NCI-H524 treated with DMSO at 0.1 percent for 48 hours (cell line): ENCODE measurements around the gene DOCK6.
A peak's percentile ranks its signal among the peaks of the same experiment; 100 is the strongest.

ENCODE experiments used
- DNase-seq: peaks from one replicate; lab custom pipeline; 2025; lab: John Stamatoyannopoulos, UW

DOCK6 gene, protein sequence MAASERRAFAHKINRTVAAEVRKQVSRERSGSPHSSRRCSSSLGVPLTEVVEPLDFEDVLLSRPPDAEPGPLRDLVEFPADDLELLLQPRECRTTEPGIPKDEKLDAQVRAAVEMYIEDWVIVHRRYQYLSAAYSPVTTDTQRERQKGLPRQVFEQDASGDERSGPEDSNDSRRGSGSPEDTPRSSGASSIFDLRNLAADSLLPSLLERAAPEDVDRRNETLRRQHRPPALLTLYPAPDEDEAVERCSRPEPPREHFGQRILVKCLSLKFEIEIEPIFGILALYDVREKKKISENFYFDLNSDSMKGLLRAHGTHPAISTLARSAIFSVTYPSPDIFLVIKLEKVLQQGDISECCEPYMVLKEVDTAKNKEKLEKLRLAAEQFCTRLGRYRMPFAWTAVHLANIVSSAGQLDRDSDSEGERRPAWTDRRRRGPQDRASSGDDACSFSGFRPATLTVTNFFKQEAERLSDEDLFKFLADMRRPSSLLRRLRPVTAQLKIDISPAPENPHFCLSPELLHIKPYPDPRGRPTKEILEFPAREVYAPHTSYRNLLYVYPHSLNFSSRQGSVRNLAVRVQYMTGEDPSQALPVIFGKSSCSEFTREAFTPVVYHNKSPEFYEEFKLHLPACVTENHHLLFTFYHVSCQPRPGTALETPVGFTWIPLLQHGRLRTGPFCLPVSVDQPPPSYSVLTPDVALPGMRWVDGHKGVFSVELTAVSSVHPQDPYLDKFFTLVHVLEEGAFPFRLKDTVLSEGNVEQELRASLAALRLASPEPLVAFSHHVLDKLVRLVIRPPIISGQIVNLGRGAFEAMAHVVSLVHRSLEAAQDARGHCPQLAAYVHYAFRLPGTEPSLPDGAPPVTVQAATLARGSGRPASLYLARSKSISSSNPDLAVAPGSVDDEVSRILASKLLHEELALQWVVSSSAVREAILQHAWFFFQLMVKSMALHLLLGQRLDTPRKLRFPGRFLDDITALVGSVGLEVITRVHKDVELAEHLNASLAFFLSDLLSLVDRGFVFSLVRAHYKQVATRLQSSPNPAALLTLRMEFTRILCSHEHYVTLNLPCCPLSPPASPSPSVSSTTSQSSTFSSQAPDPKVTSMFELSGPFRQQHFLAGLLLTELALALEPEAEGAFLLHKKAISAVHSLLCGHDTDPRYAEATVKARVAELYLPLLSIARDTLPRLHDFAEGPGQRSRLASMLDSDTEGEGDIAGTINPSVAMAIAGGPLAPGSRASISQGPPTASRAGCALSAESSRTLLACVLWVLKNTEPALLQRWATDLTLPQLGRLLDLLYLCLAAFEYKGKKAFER (N-terminal part only)

GRCh38 chr19:11261971-11262839 is at the start of gene DOCK6:
Gene DOCK6 (minus strand): TSS chr19:11262524. CDS start chr19:11262440, 84 bp downstream.
- no peak for DNase-seq

- DNase-seq = no peak
Measured at GRCh38 chr19:11306337-11306736, 44.0 kb upstream of the DOCK6 start.

DNA sequence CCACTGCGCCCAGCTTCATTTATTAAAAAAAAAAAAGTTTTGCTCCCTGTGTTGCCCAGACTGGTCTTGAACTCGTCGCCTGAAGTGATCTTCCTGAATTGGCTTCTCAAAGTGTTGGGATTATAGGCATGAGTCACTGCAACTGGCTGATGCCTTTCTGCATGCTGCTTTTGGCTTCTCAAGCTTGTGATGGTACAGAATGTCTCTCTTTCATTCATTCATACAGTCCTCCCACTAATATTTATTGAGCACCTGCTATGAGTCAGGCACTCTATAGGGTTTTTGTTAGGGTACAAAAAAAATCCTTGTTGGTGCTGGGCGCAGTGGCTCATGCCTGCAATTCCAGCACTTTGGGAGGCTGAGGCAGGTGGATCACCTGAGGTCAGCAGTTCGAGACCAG is 42.6 kb upstream of the DOCK6 start:
- DNase-seq = no peak

- DNase-seq = no peak
Measured at GRCh38 chr19:11300811-11301120, 38.4 kb upstream of the DOCK6 start.

GRCh38 chr19:11299946-11300810 is 37.9 kb upstream of the DOCK6 start:
- no peak for DNase-seq

DNA sequence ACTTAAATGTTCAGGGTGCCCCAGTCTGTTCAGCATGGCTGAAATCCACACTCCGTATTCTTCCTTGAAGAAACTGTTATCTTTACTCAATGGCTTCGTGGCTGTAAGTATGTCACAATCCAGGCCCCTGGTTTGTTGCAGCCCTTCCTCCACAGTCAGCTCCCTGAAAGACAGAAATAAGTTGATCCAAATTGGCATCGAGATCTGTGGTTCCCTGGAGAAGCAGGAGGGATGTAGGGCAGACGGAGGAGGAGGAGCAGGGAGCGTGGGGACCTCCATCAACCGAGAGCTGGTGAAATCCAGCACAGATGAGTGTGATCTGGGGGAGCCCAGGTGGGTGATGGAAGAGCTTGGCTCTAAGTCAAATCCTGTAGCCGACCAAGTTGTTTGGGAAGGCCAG is 33.9 kb upstream of the DOCK6 start:
- DNase-seq = no peak

GRCh38 chr19:11295665-11296245 is 33.4 kb upstream of the DOCK6 start, which contains the start of gene TSPAN16:
Gene TSPAN16 (plus strand): TSS chr19:11296160. CDS start chr19:11296298, 138 bp downstream.
- DNase-seq = no peak

GRCh38 chr19:11295180-11295579 is 32.9 kb upstream of the DOCK6 start:
- no peak for DNase-seq

DNA sequence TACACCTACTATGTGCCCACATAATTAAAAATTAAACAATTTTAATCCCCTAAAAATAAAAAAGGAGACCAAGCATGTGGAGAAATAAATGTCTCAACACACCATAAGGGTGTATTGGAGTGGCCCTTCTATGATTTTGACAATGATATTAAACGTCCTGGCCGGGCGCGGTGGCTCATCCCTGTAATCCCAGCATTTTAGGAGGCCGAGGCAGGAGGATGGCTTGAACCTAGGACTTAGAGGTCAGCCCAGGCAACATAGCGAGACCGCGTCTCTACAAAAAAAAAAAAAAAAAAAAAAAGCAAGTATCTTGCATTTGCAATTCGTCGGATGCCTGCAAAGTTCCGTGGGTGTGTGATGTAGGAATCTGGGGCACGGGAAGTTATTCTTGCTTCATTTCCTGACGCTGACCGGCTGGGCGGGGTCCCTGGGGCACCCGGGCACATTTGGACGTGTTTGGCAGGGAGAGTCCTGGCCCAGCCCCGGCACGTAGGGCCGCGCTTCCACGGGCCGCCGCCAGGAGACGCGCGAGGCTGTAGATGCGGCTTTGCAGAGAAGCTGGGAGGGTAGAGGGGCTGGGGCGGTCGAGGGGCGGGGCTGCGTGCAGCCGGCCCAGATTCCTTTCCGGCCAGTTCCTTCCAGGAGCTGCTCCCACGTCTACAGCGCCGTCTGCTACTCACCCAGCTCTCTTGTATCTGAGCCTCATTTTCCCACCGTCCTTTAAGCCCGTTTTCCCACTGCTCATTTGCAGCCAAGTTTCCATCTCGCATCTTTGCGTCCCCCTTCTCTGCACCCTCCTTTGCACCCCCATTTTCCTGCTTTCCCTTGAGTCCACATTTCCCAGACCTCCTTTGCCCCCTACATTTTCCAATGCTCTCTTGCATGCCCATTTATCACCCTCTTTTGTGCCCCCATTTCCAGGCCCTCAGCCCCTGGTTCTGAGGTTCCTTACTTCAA is 31.4 kb upstream of the DOCK6 start:
- DNase-seq = peak; percentile 72

DNA sequence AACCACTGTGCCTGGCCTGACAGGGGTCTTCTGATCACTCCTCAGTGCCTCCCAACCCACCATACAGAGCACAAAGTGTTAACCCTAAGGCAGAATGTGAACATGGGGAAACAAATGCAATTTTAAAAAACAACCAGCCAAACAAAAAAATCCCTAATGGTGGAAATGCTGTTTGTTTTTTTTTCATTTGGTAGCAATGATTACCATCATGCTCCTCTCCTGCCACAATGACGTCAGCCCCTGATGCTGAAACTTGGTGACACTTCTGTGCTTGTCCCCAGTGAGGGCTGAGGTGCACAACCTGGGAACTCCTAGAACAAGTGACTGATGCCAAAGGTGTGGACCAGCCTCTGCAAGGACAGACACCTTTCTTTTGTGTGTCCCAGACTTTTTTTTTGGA is 29.7 kb upstream of the DOCK6 start:
- no peak for DNase-seq

DNA sequence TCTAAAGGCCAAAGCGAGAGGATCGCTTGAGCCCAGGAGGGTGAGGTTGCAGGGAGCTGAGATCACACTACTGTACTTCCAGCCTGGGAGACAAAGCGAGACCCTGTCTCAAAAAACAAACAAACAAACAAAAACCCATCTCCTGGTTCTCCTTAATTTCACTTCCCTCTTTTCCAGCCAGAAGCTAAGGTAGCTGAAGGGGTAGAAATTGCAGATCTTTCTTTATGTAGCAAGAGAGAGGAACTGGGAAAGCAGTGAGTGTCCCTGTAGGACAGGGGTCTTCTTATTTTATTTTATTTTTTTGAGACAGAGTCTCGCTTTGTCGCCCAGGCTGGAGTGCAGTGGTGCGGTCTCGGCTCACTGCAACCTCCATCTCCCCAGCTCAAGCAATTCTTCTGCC is 29.1 kb upstream of the DOCK6 start:
- no peak for DNase-seq

DNA sequence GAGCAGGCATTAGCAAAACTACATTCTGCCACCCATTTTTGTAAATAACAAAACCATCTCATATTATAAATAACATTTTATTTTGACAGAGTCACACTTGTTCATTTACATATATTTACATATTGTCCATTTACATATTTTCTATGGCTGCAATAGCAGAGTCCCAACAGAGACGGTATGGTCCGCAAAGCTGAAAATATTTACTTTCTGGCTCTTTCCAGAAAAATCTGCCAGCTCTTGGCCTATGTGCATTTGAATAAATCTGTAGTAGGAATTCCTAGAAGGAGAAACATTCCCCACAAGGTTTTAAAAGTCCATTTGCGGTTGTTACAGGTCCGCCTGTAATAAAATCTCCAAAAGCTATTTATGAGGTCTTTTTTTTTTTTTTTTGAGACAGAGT is 27.9 kb upstream of the DOCK6 start:
- no peak for DNase-seq

DNA sequence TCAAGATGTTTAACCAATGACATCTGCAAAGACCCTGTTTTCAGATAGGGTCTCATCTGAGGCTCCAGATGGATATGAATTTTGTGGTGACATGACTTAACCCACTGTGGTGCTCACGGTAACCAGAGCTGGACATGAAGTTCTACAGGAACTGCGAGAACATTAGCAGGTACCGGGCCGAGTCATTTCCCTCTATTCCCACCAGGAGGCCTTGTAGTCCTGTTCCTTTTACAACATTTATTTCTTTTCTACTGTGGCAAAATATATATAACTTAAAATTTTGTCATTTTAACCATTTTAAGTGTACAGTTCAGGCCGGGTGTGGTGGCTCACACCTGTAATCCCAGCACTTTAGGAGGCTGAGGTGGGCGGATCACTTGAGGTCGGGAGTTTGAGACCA is 26.0 kb upstream of the DOCK6 start:
- DNase-seq = no peak

- no peak for DNase-seq
Measured at GRCh38 chr19:11286312-11286974, 24.1 kb upstream of the DOCK6 start.

GRCh38 chr19:11284515-11284914 is 22.2 kb upstream of the DOCK6 start:
- DNase-seq = no peak

DNA sequence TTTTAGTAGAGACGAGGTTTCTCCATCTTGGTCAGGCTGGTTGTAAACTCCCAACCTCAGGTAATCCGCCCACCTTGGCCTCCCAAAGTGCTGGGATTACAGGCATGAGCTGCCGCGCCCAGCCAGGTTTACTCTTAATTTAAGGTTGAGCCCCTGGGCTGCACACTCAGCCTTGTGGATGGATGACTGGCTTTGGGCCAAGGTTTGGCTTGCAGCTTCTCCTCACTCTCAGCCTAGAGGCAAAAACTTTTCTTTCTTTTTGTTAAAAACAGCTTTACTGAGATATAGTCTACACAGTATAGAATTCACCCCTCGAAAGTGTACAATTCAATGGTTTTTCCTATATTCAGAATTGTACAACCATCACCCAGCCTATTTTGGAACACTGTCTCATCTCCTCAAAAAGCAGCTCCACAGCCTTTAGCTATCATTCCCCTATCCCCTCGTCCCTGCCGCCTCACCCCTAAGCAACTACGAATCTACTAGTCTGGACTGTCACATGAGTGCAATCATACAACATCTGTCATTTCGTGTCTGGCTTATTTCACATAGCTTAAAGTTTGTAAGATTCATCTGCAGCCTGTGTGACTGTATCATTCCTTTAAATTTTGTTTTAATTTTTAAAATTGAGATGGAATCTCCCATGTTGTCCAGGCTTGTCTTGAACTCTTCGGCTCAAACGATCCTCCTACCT is 19.2 kb upstream of the DOCK6 start:
- no peak for DNase-seq

- no peak for DNase-seq
Measured at GRCh38 chr19:11279505-11280236, 17.3 kb upstream of the DOCK6 start.
